Nephron (organoid): Measurements from ENCODE around the gene PRR33.

ENCODE experiments used
- H3K27ac Mint-ChIP-seq, 3 experiments: 2 replicates each; pipeline ENCODE4 v1.8.0; 2020; ENCODE audit warnings: mixed read lengths in 3 of 3, mild to moderate bottlenecking in 2 of 3, moderate library complexity in 1 of 3
- H3K27me3 Mint-ChIP-seq: 2 replicates; pipeline ENCODE4 v1.8.0; 2021; ENCODE audit warnings: low read depth, mild to moderate bottlenecking, moderate library complexity, mixed read lengths
- H3K36me3 Mint-ChIP-seq: 2 replicates; pipeline ENCODE4 v1.8.0; 2020; ENCODE audit warnings: low read depth, mixed read lengths
- H3K4me1 Mint-ChIP-seq: 2 replicates; pipeline ENCODE4 v1.8.0; 2020; ENCODE audit warnings: mixed read lengths
- H3K4me3 Mint-ChIP-seq, 3 experiments: 2 replicates each; pipeline ENCODE4 v1.8.0; 2020; ENCODE audit warnings: mild to moderate bottlenecking in 3 of 3, mixed read lengths in 3 of 3, moderate library complexity in 2 of 3
- H3K9me3 Mint-ChIP-seq: 2 replicates; pipeline ENCODE4 v1.8.0; 2020; ENCODE audit warnings: mixed read lengths
- CTCF ChIP-seq, 3 experiments: fragments of 200-600 bp; sonication (generic); IDR thresholded peaks; one replicate each; pipeline ENCODE4 v1.5.0; 2021; ENCODE audit warnings: antibody characterized with exemption in 3 of 3; ENCODE audit not compliant: unreplicated experiment in 3 of 3

PRR33 gene

GRCh38 chr11:1856306-1857005, 35.2 kb downstream of the PRR33 start:
- no peaks in the 10 kb centered on the region for H3K4me1 Mint-ChIP-seq
- H3K36me3 Mint-ChIP-seq, result no peaks in the 10 kb centered on the region
- TF ChIP-seq CTCF (IDR thresholded peaks at IDR 0.05; ENCODE audit: unreplicated experiment in 3 of 3), result no peak
- H3K27me3 Mint-ChIP-seq, result no peaks in the 10 kb centered on the region
- H3K4me3 Mint-ChIP-seq, result no peak overlapping the region
- no peaks in the 10 kb centered on the region for H3K9me3 Mint-ChIP-seq
- H3K27ac Mint-ChIP-seq, result no peak overlapping the region

GRCh38 chr11:1855886-1856265, 35.8 kb downstream of the PRR33 start:
- TF ChIP-seq CTCF (IDR thresholded peaks at IDR 0.05; ENCODE audit: unreplicated experiment in 3 of 3), result no peak
- no peak overlapping the region for H3K4me3 Mint-ChIP-seq
- H3K9me3 Mint-ChIP-seq, result no peaks in the 10 kb centered on the region
- H3K4me1 Mint-ChIP-seq, result peaks cover under 1% of the 10 kb centered on the region
- no peaks in the 10 kb centered on the region for H3K27me3 Mint-ChIP-seq
- no peaks in the 10 kb centered on the region for H3K36me3 Mint-ChIP-seq
- no peak overlapping the region for H3K27ac Mint-ChIP-seq

GRCh38 chr11:1854949-1855885, 36.5 kb downstream of the PRR33 start:
- no peaks in the 10 kb centered on the region for H3K27me3 Mint-ChIP-seq
- H3K9me3 Mint-ChIP-seq, result no peaks in the 10 kb centered on the region
- H3K4me1 Mint-ChIP-seq, result peaks cover 4% of the 10 kb centered on the region
- TF ChIP-seq CTCF (IDR thresholded peaks at IDR 0.05; ENCODE audit: unreplicated experiment in 3 of 3), result no peak
- no peaks in the 10 kb centered on the region for H3K36me3 Mint-ChIP-seq
- H3K4me3 Mint-ChIP-seq, result no peak overlapping the region
- no peak overlapping the region for H3K27ac Mint-ChIP-seq

- H3K27ac Mint-ChIP-seq, result no peak overlapping the region
- H3K27me3 Mint-ChIP-seq, result no peaks in the 10 kb centered on the region
- H3K4me1 Mint-ChIP-seq, result peaks cover 4% of the 10 kb centered on the region
- H3K9me3 Mint-ChIP-seq, result no peaks in the 10 kb centered on the region
- TF ChIP-seq CTCF (IDR thresholded peaks at IDR 0.05; ENCODE audit: unreplicated experiment in 3 of 3), result no peak
- H3K4me3 Mint-ChIP-seq, result no peak overlapping the region
- no peaks in the 10 kb centered on the region for H3K36me3 Mint-ChIP-seq
These were observed 37.4 kb downstream of the PRR33 start for GRCh38 chr11:1854132-1854948.

GRCh38 chr11:1853376-1854131, 38.1 kb downstream of the PRR33 start:
- Mint-ChIP-seq H3K9me3 (no peaks in the 10 kb centered on the region), H3K4me1 (peaks cover 4% of the 10 kb centered on the region), H3K36me3 (no peaks in the 10 kb centered on the region), H3K27me3 (no peaks in the 10 kb centered on the region), H3K27ac (no peak overlapping the region), H3K4me3 (no peak overlapping the region)
- no peak for TF ChIP-seq CTCF (IDR thresholded peaks at IDR 0.05; ENCODE audit: unreplicated experiment in 3 of 3)
